Mesenchymal stem cell (in vitro differentiated cells and primary cell): ENCODE data around the gene THAP11.

Experiments used
- DNase-seq: peaks from one replicate; pipeline ENCODE4 v3.0.0-alpha.2; 2013
- H2AFZ ChIP-seq: one replicate; pipeline ENCODE4 v1.6.1; 2013; ENCODE audit warnings: low read depth, mild to moderate bottlenecking, control low read depth, inconsistent platforms, low read length, moderate library complexity
- H2AK5ac ChIP-seq: 2 replicates; pipeline ENCODE4 v1.6.1; 2013; ENCODE audit warnings: low read length, moderate library complexity, mild to moderate bottlenecking, inconsistent platforms; ENCODE audit not compliant: severe bottlenecking
- H2BK120ac ChIP-seq: one replicate; pipeline ENCODE4 v1.6.1; 2013; ENCODE audit warnings: low read depth, mild to moderate bottlenecking, inconsistent platforms, low read length, moderate library complexity
- H2BK12ac ChIP-seq, 2 experiments: one replicate each; pipeline ENCODE4 v1.6.1; 2013; ENCODE audit warnings: inconsistent platforms in 2 of 2, low read length in 2 of 2, mild to moderate bottlenecking in 2 of 2, moderate library complexity in 2 of 2, control low read depth in 1 of 2
- H2BK15ac ChIP-seq: one replicate; pipeline ENCODE4 v1.6.1; 2013; ENCODE audit warnings: mild to moderate bottlenecking, low read depth, inconsistent platforms; ENCODE audit not compliant: poor library complexity, severe bottlenecking
- H2BK5ac ChIP-seq: 2 replicates; pipeline ENCODE4 v1.6.1; 2013; ENCODE audit warnings: low read depth, mild to moderate bottlenecking, low read length, control low read depth, inconsistent platforms; ENCODE audit not compliant: poor library complexity, severe bottlenecking
- H3K14ac ChIP-seq, 2 experiments: one replicate each; pipeline ENCODE4 v1.6.1; 2013; ENCODE audit warnings: inconsistent platforms in 2 of 2, low read length in 2 of 2, control low read depth in 1 of 2, mild to moderate bottlenecking in 1 of 2, moderate library complexity in 1 of 2
- H3K18ac ChIP-seq, 2 experiments: one replicate each; pipeline ENCODE4 v1.6.1; 2013; ENCODE audit warnings: inconsistent platforms in 2 of 2, low read length in 2 of 2, control low read depth in 1 of 2, low read depth in 1 of 2, mild to moderate bottlenecking in 1 of 2
- H3K23ac ChIP-seq, 2 experiments: one replicate each; pipeline ENCODE4 v1.6.1; 2013; ENCODE audit warnings: inconsistent platforms in 2 of 2, low read length in 2 of 2, mild to moderate bottlenecking in 2 of 2, moderate library complexity in 2 of 2, control low read depth in 1 of 2
- H3K27ac ChIP-seq: 2 replicates; pipeline ENCODE4 v1.5.1; 2013; ENCODE audit warnings: mild to moderate bottlenecking, moderate library complexity, low read length, control low read depth, inconsistent platforms; ENCODE audit not compliant: poor library complexity, severe bottlenecking
- H3K27me3 ChIP-seq, 2 experiments: 2 replicates each; pipeline versions ENCODE4 v1.6.1 to v1.7.0; 2013; ENCODE audit warnings: low read length in 2 of 2, mild to moderate bottlenecking in 2 of 2, moderate library complexity in 2 of 2, control low read depth in 1 of 2, inconsistent platforms in 1 of 2; ENCODE audit not compliant: control insufficient read depth in 1 of 2, insufficient read depth in 1 of 2
- H3K36me3 ChIP-seq, 2 experiments: 2 replicates each; pipeline versions ENCODE4 v1.6.1 to v1.7.0; 2013; ENCODE audit warnings: low read length in 2 of 2, control low read depth in 1 of 2, inconsistent platforms in 1 of 2, low read depth in 1 of 2, mild to moderate bottlenecking in 1 of 2; ENCODE audit not compliant: insufficient read depth in 2 of 2, control insufficient read depth in 1 of 2
- H3K4ac ChIP-seq, 2 experiments: one replicate each; pipeline ENCODE4 v1.6.1; 2013; ENCODE audit warnings: inconsistent platforms in 2 of 2, low read length in 2 of 2, mild to moderate bottlenecking in 2 of 2, moderate library complexity in 2 of 2, control low read depth in 1 of 2, low read depth in 1 of 2
- H3K4me1 ChIP-seq: 2 replicates; pipeline ENCODE4 v1.6.1; 2013; ENCODE audit warnings: low read depth, low read length, control low read depth; ENCODE audit not compliant: control insufficient read depth, insufficient read depth
- H3K4me2 ChIP-seq: 2 replicates; pipeline ENCODE4 v1.6.1; 2013; ENCODE audit warnings: low read length, mild to moderate bottlenecking, inconsistent platforms; ENCODE audit not compliant: poor library complexity, severe bottlenecking
- H3K4me3 ChIP-seq, 2 experiments: 2 replicates each; pipeline versions ENCODE4 v1.5.1 to v1.7.0; 2013; ENCODE audit warnings: low read length in 2 of 2, mild to moderate bottlenecking in 2 of 2, control low read depth in 1 of 2, low read depth in 1 of 2; ENCODE audit not compliant: insufficient read depth in 1 of 2
- H3K79me1 ChIP-seq: replicated peaks from 2 replicates; pipeline ENCODE4 v1.6.1; 2013; ENCODE audit warnings: mild to moderate bottlenecking, control low read depth, low read length, inconsistent platforms; ENCODE audit not compliant: poor library complexity, severe bottlenecking
- H3K9ac ChIP-seq: 2 replicates; pipeline ENCODE4 v1.7.0; 2013; ENCODE audit warnings: mild to moderate bottlenecking, low read length, moderate library complexity
- H3K9me3 ChIP-seq: 2 replicates; pipeline ENCODE4 v1.7.0; 2013; ENCODE audit warnings: mild to moderate bottlenecking, low read length; ENCODE audit not compliant: control insufficient read depth
- H4K8ac ChIP-seq: one replicate; pipeline ENCODE4 v1.6.1; 2013; ENCODE audit warnings: inconsistent platforms, mild to moderate bottlenecking, low read length, moderate library complexity
- H4K91ac ChIP-seq: one replicate; pipeline ENCODE4 v1.6.1; 2013; ENCODE audit warnings: mild to moderate bottlenecking, low read length, inconsistent platforms
- WGBS: methylation state at CpG from one replicate; pipeline ENCODE4 v1.1.7; 2013; ENCODE audit warnings: mixed read lengths; 5-methylcytosine and 5-hydroxymethylcytosine counted together

Gene THAP11

DNA sequence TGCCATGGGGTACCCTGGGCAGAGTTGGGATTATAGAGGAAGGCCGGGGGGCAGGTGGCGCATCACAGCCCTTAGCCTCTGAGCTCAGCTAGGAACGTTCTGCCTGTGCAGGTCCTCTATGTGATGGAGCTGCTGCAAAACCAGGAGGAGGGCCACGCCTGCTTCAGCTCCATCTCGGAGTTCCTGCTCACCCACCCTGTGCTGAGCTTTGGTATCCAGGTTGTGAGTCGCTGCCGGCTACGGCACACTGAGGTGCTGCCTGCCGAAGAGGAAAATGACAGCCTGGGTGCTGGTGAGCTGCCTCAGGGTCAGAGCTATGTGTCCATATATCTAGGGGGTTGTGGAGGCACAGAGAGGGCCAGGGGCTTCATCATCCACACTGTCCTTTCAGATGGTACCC, 36.7 kb downstream of the THAP11 start:
- no peaks in the 10 kb centered on the region for H3K27me3 ChIP-seq
- no peak overlapping the region for H2BK15ac ChIP-seq
- H3K4me2 ChIP-seq, result no peak overlapping the region
- no peak overlapping the region for H2BK5ac ChIP-seq
- no peak overlapping the region for H3K18ac ChIP-seq
- peaks cover 43% of the 10 kb centered on the region for H3K79me1 ChIP-seq
- no peak overlapping the region for H3K23ac ChIP-seq
- peaks cover 12% of the 10 kb centered on the region for H3K4me1 ChIP-seq
- 96% methylated on average over 9 of the region's 9 CpGs for WGBS
- H2BK120ac ChIP-seq, result no peak overlapping the region
- no peak overlapping the region for H2BK12ac ChIP-seq
- H3K27ac ChIP-seq, result no peak overlapping the region
- no peak overlapping the region for H2AK5ac ChIP-seq
- no peak overlapping the region for H3K4ac ChIP-seq
- H3K9ac ChIP-seq, result no peak overlapping the region
- DNase-seq, result no peak
- H4K8ac ChIP-seq, result no peak overlapping the region
- peaks cover 82 to 84% of the 10 kb centered on the region in 2 experiments for H3K36me3 ChIP-seq
- H3K9me3 ChIP-seq, result no peaks in the 10 kb centered on the region
- no peak overlapping the region for H4K91ac ChIP-seq
- no peak overlapping the region for H3K14ac ChIP-seq
- no peak overlapping the region for H3K4me3 ChIP-seq
- H2AFZ ChIP-seq, result no peak overlapping the region

DNA sequence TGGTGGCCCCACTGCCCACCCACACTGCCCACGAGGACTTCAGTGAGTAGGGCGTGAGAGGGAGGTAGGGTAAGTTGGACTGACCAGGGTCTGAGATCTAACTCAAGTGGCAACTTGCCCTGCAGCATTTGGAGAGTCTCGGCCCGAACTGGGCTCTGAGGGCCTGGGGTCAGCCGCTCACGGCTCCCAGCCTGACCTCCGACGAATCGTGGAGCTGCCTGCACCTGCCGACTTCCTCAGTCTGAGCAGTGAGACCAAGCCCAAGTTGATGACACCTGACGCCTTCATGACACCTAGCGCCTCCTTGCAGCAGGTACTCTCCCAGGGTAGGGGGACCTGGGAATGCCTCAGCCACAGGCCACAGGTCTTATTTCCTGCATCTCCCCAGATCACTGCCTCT, 37.3 kb downstream of the THAP11 start:
- Histone ChIP-seq H3K4ac (no peak overlapping the region), H3K4me1 (peaks cover 10% of the 10 kb centered on the region), H4K8ac (no peak overlapping the region), H2BK5ac (no peak overlapping the region), H3K79me1 (peaks cover 46% of the 10 kb centered on the region), H3K18ac (no peak overlapping the region), H3K36me3 (peaks cover 88 to 90% of the 10 kb centered on the region in 2 experiments), H3K27me3 (no peaks in the 10 kb centered on the region), H3K27ac (no peak overlapping the region), H2BK120ac (no peak overlapping the region), H3K4me2 (no peak overlapping the region), H3K14ac (no peak overlapping the region), H4K91ac (no peak overlapping the region), H2AK5ac (no peak overlapping the region), H3K9me3 (no peaks in the 10 kb centered on the region), H2BK12ac (no peak overlapping the region), H2AFZ (no peak overlapping the region), H3K4me3 (no peak overlapping the region), H2BK15ac (no peak overlapping the region), H3K9ac (no peak overlapping the region), H3K23ac (no peak overlapping the region)
- 98% methylated on average over 12 of the region's 12 CpGs for whole genome bisulfite sequencing
- DNase-seq, result no peak

DNA sequence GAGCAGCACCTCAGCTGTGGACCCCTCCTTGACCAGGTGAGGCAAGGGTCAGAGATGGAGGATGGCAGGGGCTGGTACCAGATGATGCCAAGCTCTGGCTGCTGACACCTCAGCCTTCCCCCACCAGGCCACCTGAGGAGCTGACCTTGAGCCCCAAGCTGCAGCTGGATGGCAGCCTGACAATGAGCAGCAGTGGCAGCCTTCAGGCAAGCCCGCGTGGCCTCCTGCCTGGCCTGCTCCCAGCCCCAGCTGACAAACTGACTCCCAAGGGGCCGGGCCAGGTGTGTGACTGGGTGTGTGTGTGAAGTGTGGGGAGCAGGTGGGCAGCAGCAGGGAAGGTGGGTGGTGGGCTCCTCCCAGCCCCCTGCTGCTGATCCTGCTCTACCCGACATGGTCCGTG, 37.8 kb downstream of the THAP11 start:
- WGBS, result 95% methylated on average over 4 of the region's 5 CpGs

DNA sequence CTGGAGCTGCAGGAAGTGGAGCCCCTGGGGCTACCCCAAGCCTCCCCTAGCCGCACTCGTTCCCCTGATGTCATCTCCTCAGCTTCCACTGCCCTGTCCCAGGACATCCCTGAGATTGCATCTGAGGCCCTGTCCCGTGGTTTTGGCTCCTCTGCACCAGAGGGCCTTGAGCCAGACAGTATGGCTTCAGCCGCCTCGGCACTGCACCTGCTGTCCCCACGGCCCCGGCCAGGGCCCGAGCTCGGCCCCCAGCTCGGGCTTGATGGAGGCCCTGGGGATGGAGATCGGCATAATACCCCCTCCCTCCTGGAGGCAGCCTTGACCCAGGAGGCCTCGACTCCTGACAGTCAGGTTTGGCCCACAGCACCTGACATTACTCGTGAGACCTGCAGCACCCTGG, 38.5 kb downstream of the THAP11 start:
- Histone ChIP-seq H2AFZ (no peak overlapping the region), H4K8ac (no peak overlapping the region), H3K23ac (no peak overlapping the region), H3K9ac (no peak overlapping the region), H2AK5ac (no peak overlapping the region), H3K9me3 (no peaks in the 10 kb centered on the region), H3K79me1 (peaks cover 48% of the 10 kb centered on the region), H3K4me1 (peaks cover 12% of the 10 kb centered on the region), H3K4ac (no peak overlapping the region), H3K4me2 (no peak overlapping the region), H2BK12ac (no peak overlapping the region), H3K14ac (no peak overlapping the region), H3K36me3 (peaks cover 89 to 99% of the 10 kb centered on the region in 2 experiments), H3K4me3 (no peak overlapping the region), H3K18ac (no peak overlapping the region), H2BK120ac (no peak overlapping the region), H2BK15ac (no peak overlapping the region), H2BK5ac (no peak overlapping the region), H4K91ac (no peak overlapping the region), H3K27ac (no peak overlapping the region), H3K27me3 (no peaks in the 10 kb centered on the region)
- no peak for DNase-seq
- 98% methylated on average over 13 of the region's 13 CpGs for WGBS

More for the DNA sequence above, 37.8 kb downstream of the THAP11 start:
- H2AFZ ChIP-seq, result no peak overlapping the region
- H3K4ac ChIP-seq, result no peak overlapping the region
- H3K27ac ChIP-seq, result no peak overlapping the region
- H3K23ac ChIP-seq, result no peak overlapping the region
- H3K36me3 ChIP-seq, result peaks cover 91 to 93% of the 10 kb centered on the region in 2 experiments
- H3K4me3 ChIP-seq, result no peak overlapping the region
- H2AK5ac ChIP-seq, result no peak overlapping the region
- no peak overlapping the region for H3K9ac ChIP-seq
- no peak overlapping the region for H2BK5ac ChIP-seq
- no peak overlapping the region for H3K14ac ChIP-seq
- H4K91ac ChIP-seq, result no peak overlapping the region
- H2BK15ac ChIP-seq, result no peak overlapping the region
- H3K4me2 ChIP-seq, result no peak overlapping the region
- no peak for DNase-seq
- no peak overlapping the region for H3K18ac ChIP-seq
- no peaks in the 10 kb centered on the region for H3K9me3 ChIP-seq
- H3K27me3 ChIP-seq, result no peaks in the 10 kb centered on the region
- H3K79me1 ChIP-seq, result peaks cover 46% of the 10 kb centered on the region
- peaks cover 13% of the 10 kb centered on the region for H3K4me1 ChIP-seq
- H2BK120ac ChIP-seq, result no peak overlapping the region
- no peak overlapping the region for H2BK12ac ChIP-seq
- no peak overlapping the region for H4K8ac ChIP-seq
